Stimulated activated CD4-positive, alpha-beta T cell treated with anti-CD3 and anti-CD28 coated beads, Interleukin-4, amount 100 ng/mL, for 4 hours (primary cell): ENCODE data around the gene GPR21.

ENCODE experiments used
- DNase-seq, 2 experiments: peaks; one replicate each; pipeline ENCODE4 v3.0.0-alpha.2; 2020

GPR21 gene, protein sequence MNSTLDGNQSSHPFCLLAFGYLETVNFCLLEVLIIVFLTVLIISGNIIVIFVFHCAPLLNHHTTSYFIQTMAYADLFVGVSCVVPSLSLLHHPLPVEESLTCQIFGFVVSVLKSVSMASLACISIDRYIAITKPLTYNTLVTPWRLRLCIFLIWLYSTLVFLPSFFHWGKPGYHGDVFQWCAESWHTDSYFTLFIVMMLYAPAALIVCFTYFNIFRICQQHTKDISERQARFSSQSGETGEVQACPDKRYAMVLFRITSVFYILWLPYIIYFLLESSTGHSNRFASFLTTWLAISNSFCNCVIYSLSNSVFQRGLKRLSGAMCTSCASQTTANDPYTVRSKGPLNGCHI

DNA sequence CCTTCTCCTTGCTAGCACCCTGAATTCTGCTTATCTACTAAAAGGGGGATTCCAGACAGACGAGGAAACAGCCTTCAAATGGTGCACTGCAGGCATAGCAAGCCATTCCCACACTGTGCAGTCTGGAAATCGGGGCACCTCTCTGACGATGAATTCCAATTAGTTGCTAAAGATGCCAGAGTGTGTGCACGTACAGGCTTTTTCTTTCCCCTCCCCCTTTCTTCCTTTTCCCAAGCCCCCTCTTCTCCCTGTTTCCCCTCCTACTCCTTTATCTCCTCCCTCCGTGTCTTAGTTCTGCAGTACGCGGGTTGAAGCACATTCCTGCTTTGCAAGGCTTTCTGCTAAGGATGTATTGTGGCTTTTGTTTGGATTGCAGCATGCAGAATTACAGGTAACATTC lies at the start of gene GPR21:
TSS of gene GPR21 (plus strand) at position 316 of the 400 bp plus-strand sequence. CDS start 900 bp downstream, outside the sequence.
- DNase-seq = no peak

DNA sequence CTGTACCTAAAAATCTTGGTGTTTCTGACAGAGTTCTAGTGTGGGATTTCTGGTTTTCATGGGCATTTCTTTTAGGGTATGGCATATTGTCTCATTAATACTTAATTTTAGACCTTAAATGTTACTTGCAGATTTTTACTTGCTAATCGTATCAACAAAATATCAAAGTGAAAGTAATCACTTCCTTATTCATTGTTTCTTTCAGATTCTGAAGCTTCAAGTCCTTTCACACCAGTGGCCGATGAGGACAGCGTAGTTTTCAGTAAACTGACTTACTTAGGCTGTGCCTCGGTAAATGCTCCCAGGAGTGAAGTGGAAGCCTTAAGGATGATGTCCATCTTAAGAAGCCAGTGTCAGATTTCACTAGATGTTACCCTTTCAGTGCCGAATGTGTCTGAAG lies 47.5 kb upstream of the GPR21 start:
- no peak for DNase-seq

DNA sequence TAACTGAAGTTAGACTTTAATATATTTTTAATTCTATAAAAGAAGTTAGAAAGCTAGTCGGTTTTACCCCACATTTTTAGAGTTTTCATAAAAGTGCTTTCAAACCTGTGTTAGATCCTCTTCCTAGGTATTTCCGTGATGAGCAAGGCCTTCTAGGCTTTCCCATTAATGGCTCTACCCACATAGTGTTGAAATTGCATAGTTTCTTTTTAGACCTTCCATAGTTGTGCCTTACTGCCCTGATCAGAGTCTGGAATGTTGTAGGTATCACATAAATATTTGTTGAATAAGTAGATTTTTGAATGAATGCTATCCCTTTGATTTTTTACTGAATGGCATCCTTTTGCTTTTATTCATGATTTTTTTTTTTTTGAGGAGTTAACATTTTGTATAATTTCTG lies 45.3 kb upstream of the GPR21 start:
- no peak for DNase-seq

DNA sequence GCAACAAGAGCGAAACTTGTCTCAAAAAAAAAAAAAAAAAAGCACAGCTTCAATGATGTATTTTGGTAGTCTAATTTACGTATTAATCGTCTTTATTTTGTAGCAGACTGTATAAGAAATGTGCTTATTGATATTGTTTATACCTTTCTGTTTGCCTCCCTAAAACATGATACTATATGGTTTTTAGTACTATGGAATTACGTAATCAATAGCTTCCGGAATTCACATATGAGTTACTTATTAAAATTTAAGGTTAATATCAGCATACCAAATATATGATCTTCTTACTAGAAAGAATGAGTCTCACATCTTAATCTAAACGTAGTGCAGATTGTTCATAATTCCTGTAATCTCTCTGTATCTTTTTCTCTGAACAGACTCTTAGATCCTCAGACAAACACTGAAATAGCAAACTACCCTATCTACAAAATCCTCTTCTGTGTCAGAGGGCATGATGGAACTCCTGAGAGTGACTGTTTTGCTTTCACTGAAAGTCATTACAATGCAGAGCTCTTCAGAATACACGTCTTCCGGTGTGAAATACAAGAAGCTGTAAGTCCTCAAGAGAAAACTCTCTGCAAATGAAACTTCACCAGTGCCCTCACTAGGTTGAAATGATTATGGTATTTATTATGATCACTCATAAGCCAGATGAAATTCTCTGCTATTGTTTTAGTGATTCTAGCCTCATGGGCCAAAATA lies 44.4 kb upstream of the GPR21 start:
- DNase-seq = no peak

DNA sequence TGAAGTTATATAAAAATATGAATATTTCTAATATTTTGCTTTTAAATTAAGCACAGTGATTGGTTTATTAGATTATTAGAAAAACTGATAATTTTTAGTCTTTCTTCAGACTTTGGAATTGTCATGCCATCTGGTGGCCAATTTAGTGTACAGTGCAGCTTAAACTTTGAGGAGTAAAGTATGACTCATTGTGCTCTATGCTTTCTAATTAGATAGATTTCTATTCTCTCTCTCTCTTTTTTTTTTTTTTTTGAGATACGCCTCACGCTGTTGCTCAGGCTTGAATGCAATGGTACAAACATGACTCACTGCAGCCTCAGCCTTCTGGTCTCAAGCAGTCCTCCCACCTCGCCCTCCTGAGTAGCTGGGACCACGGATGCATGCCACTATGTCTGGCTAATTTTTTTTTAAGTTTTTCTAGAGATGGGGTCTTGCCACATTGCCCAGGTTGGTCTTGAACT lies 42.1 kb upstream of the GPR21 start:
- DNase-seq = peak; percentile 19 to 62

DNA sequence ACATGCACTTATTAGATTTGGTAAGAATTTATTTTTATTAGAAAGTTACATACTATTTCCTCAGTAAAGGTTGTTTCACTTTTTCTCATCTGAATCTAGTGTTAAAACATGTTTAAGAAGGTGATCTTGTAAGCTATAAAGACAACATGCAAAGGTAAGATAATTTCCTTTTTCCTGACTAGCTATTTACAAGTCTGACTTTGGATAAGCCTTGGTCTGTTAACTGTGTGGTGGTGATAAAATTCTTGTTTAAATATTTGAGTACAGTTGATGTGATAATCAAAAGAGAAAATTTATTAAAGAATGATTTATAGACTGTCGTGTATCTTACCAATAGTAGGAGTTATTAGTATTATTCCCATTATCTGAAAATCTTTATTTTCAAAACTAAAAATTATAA lies 36.9 kb upstream of the GPR21 start:
- DNase-seq = no peak

DNA sequence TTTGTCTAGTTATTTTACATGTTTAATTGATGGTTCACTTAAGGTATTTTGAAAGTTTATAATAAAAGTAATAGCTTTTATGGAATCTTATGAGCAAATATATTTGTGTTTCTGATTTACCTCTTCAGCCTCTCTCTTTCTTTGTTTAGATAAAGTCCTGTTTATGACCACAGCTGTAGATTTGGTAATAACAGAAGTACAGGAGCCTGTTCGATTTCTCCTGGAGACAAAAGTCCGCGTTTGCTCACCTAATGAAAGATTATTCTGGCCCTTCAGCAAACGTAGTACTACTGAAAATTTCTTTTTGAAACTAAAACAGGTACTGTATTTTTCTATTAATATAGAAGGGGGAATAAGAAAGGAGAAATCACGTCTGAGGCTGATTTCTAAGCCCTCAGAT lies 35.0 kb upstream of the GPR21 start:
- no peak for DNase-seq

DNA sequence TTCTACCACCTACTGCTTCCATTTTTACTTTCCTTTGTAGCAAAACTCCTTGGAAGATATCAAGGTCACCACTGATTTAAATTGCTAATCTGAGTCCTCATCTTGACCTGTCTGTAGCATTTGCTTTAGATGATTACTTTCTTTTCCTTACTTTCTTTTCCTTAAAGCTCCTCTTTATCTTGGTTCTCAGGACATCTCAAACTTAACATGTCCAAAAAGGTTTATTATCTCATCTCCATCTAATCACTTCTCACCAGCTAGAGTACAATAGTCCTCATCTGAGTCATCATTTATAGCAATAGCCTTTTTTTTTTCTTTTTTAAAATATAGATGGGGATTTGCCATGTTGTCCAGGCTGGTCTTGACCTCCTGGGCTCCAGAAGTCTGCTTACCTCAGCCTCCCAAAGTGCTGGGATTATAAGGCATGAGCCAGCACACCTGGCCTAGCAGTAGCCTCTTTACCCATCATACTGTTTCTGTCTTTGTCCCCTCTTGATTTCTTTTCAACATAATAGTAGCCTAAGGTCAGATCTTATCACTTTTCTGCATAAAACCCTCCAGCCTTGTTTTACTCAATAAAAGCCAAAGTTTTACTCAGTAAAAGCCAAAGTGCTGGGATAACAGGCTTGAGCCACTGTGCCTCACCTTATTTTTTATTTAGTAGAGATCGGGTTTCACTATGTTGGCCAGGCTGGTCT lies 32.9 kb upstream of the GPR21 start:
- DNase-seq = no peak

DNA sequence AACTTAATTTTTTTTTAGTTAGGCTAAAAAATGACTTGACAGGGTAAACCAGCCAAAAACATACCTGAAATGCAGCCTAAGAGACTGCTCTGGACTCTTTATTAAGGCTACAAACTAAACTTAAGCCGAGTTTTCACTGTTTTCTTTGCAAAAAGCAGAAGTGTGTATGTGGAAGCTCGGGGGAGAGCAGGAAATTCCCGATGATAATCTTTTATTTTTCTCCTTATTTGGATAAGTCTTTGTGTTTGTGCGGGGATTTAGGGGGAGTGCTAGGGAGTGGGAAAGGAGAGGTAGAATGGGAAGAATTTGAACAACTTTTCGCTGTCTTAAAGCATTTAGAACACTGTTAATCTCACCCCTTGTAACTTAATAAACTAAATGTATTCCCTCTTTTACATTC lies 30.7 kb upstream of the GPR21 start:
- DNase-seq = no peak

DNA sequence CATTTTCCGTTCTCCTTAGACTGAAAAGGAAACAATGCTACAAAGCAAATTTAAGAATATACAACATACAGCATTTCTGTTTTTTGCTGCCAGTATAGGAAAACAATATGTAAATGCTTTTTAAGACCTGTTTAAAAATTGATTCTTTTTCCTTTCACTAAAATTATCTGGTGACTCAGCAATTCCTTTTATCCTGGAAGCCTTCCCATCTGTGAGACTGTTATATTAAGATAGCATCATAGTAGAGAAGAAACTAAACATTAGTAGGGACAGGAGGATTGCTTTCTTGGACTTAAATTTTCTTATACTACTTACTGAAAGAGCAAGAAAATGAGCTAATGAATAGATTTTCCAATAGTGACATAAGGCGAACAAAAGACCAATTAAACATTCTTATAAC lies 30.0 kb upstream of the GPR21 start:
- no peak for DNase-seq

DNA sequence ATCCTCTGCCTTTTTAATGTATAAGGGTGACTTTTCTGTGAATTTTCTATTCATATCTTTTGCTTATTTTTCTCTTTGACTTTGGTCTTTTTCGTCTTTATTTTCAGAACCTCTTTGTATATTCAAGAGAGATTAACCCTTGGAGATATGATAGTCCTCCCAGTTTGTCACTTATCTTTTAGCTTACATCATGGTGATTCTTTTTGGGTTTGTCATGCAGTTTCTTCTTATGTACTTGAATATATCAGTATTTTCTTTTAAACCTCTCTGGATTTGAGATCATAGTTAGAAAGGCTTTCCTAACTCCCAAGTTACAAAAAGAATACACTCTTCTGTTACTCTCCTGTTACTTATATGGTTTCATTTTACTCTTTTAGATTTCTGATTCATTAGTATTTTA lies 27.5 kb upstream of the GPR21 start:
- DNase-seq = no peak

DNA sequence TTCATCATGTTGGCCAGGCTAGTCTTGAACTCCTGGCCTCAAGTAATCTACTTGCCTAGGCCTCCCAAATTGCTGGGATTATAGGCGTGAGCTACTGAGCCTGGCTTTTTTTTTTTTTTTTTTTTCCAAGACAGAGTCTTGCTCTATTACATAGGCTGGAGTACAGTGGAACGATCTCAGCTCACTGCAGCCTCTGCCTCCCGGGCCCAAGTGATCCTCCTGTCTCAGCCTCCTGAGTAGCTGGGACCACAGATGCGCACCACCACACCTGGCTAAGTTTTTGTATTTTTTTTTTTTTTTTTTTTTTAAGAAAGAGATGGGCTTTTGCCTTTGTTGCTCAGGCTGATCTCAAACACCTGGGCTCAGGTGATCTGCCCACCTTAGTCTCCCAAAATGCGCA lies 26.2 kb upstream of the GPR21 start:
- DNase-seq = no peak

DNA sequence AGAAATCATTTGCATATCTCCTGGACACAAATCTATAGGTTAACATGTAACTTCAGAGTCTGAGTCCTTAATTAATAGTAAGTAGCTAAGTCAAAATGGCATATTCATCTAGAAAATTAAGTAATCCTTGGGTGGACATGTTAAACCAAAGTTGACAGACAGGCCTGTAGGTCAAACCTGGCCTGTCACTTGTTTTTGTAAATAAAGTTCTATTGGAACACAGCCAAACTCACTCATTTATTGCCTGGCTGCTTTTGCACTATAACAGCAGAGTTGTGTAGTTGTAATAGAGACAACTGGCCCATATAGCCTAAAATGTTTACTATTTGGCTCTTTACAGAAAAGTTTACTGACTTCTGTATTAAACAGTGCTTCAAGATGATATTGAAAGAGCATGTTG lies 24.6 kb upstream of the GPR21 start:
- DNase-seq = no peak

DNA sequence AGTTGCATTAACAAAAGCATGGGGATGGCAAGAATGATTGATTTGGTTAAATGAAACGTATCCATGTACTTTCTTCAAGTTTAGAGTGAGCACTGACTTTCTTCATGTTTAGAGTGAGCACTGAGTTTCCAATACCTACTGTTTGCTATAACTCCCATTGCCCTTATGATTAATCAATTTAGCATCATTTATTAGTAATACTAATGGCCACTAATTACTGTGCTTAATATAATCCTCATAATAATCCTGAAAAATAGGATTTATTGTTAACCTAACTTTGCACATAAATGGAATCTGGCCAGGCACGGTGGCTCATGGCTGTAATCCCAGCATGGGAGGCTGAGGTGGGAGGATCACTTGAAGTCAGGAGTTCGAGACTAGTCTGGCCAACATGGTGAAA lies 22.1 kb upstream of the GPR21 start:
- no peak for DNase-seq

DNA sequence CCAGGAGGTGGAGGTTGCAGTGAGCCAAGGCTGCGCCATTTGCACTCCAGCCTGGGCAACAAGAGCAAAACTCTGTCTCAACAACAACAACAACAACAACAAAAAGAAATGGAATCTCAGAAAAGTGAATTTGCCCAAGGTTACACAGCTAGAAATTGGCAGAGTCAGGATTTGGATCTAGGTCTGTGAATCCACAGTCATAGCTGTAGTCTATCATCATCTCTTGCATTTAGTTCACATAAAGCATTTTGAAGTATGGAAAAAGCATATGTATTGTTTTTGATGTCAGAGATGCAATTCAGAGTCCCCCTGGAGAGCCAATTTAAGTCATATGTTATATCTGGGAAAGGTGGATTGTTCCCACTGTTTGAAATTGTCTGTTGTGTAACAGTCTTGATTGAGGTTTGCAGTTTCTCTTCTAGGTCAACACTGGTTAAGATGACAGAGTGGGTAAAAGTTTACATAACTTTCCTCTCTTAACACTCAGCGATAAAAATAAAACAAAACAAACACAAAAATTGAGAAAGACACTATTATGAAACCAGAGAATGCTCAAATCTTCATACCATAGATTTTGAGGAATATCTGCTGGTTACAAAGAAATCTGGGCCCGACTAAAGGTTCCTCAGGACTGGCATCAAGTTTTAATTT lies 21.5 kb upstream of the GPR21 start:
- no peak for DNase-seq

DNA sequence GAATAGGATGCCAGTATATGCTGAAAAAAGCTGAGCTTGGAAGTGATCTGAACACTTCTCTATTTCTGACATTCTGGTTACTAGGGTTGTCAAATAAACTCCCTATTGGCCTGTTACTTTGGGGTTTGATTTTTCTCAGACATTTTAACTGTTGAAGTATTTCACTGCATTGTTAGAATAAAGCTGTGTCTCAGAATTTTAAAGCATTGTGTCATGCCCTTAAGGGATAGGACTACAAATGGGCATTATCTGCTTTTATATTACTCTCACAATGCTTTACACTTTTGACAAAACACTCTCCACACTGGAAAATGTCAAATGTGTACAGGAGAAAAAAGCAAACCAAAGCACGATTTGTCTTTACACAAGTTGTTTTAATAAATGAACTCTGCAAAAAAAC lies 16.8 kb upstream of the GPR21 start:
- DNase-seq = no peak

DNA sequence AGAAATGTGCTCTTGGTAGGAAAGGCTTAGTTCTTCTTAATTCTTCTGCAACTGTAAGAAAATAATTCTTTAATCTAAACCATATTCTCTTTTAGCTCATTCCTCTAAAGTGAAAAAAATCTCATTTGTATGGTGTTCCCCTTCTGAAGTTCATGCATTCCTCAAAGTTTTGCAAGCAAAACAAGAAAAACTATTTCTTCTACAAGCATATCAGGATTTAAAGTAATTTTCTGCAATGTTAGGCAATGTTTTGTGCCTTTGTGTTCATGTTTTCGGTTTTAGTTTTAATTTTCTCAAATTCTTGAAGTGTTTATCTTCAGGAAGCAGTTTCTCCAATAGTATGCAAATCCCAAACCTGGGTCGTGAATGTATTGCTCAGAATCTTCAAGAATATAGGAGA lies 12.7 kb upstream of the GPR21 start:
- DNase-seq = no peak

DNA sequence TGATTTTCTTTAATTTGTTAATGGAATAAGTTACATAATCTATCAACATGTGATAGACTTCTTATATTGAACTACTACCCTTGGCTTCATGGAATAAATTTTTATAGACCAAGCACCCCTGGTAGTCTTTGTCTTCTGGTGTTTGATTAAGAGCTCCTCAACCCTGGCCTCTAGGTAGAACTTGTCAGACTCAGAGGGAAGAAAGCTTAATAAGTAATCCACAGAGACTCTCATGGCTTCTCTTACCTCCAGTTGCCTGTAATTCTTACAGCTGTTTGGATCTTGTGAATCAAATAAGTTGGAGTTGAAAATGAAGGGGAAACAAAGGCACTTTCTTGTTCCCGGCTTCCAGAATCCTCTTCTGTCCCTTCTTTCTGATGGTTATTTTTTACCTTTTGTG lies 7.0 kb upstream of the GPR21 start:
- DNase-seq = no peak

DNA sequence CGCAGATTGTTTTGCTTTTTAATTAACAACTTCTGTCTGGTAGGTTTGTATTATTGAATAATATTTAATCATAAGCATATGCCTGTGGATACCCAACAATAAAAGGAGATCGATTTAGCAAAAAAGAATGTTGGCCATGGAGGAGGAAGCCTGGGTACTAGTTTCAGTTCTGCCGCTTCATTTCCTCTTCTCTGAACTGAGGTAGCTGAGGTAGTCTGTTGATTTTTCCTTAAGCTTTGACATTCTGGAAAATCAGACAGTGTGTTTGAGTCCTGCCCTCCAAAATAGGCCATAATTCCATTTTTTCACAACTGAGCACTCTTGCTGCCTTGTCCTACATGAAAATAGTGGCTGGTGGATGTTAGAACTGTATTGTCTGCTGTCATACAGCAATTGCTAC lies 6.0 kb upstream of the GPR21 start:
- no peak for DNase-seq

DNA sequence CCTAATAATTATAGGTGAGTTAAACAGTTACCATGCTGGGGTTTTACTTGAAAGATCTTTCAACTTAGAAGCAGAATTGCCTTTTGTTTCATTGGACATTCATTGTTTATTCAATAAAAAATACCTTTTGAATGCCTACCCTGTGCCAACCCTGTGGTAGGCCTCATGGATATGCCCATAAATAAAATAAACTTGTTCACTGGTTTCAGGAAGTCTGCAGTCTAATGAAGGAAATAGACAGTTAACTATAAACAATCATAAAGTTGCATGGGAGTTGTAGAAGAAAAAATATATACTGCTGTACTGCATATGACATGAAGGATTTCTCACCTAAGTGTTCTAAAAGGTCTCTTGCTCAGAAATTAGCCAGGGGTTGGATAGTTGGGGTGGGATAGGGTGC lies 5.3 kb upstream of the GPR21 start:
- no peak for DNase-seq

DNA sequence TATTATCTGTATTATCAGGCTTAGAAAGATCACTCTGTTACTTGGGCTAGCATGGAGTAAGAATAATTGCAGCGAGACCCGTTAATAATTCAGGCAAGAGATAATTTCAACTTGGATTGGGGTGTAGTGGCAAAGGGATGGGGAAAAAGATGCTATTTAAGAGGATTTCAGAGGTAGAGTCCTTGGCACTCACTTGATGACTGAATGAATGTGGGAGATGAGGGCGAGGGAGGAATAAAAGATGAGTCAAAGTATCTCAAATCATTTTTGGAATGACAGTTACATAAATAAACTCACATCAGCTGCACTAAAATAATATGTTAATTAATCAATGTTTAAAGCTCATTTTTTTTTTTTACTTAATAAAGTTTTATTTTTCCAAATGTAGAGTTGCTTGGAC lies 4.5 kb upstream of the GPR21 start:
- no peak for DNase-seq

DNA sequence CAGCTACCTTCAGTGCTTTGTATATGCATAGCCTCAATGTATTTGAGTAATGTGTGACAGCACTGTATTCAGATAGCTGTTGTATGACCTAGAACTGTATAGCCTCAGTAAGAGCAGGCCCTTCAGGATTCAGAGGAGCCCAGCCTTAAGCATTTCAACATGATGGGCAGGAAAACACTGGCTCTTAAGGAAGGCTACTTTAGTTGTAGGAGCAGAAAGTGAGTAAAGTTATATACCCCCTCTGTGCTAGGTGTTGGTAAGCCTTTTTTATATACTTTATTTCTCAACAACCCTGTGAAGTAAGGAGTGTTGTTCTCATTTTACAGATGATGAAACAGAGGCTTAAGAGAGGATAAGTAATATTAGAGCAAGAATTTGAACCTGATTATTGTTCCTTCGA lies 1.5 kb upstream of the GPR21 start:
- DNase-seq = no peak

DNA sequence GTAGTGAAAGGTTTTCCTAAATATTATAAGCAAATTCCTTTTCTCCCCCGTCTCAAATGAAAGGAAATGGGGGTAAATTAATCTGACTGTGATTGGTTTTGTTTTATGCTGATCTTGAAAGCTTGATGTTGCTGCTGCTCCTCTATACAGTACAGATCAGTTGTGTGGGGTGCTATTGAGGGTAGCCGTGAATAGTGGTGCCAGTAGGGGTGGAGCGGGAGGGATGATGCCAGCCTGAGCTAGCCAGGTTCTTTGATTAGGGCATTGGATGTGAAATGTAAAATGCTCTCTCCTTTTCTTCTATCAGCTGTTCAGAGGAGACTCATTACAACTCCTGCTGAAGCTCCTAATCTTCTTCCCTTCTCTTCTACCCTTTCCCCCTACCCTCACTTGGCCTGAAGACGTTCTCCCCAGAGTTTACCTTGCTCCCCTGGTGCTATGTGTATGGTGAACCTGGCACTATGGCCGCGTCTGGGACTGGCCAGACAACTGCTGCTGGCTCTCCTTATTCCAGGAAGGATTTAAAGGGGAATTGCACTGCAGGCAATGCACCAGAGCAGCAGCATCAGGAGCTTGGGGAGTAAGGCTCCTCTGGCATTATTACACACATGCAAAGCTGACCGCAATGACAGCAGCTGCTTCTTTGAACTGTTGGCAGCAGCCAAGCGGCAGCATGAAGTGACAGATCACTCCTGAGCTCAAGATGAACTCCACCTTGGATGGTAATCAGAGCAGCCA lies 566 bp downstream of the GPR21 start:
- DNase-seq = no peak
